ENCODE data around the gene NIPBL.

The NIPBL gene

DNA sequence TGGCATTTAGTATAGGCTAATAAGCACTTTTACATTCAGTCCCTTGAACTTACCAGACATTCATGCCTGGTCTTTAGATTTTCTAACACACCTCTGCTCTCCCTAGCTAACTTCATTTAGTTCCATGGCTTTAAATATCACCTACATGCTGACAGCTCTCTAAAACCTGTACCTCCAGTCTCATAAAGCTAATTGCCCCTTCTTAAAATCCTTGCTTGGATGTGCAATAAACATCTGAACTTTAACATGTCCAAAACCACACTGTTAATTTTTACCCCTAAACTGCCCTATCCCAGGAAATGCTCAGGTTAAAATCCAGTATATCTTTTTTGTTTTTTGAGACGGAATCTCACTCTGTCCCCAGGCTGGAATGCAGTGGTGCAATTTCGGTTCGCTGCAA, 232.8 kb downstream of the NIPBL start:
- DNase-seq = no peak
- TF ChIP-seq, protein P1, sequence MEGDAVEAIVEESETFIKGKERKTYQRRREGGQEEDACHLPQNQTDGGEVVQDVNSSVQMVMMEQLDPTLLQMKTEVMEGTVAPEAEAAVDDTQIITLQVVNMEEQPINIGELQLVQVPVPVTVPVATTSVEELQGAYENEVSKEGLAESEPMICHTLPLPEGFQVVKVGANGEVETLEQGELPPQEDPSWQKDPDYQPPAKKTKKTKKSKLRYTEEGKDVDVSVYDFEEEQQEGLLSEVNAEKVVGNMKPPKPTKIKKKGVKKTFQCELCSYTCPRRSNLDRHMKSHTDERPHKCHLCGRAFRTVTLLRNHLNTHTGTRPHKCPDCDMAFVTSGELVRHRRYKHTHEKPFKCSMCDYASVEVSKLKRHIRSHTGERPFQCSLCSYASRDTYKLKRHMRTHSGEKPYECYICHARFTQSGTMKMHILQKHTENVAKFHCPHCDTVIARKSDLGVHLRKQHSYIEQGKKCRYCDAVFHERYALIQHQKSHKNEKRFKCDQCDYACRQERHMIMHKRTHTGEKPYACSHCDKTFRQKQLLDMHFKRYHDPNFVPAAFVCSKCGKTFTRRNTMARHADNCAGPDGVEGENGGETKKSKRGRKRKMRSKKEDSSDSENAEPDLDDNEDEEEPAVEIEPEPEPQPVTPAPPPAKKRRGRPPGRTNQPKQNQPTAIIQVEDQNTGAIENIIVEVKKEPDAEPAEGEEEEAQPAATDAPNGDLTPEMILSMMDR (IDR thresholded peaks at IDR 0.05; ENCODE audit: low read depth, low read length) = no peak
- no peaks in the 10 kb centered on the region for H3K27me3 ChIP-seq
- H3K36me3 ChIP-seq = peaks cover 1% of the 10 kb centered on the region; the same call in 1 of the 2 replicates
- H3K4me3 ChIP-seq (ENCODE audit: low read depth, low read length) = no peak overlapping the region
- H3K9me3 ChIP-seq = no peaks in the 10 kb centered on the region
- H3K4me1 ChIP-seq = no peaks in the 10 kb centered on the region

DNA sequence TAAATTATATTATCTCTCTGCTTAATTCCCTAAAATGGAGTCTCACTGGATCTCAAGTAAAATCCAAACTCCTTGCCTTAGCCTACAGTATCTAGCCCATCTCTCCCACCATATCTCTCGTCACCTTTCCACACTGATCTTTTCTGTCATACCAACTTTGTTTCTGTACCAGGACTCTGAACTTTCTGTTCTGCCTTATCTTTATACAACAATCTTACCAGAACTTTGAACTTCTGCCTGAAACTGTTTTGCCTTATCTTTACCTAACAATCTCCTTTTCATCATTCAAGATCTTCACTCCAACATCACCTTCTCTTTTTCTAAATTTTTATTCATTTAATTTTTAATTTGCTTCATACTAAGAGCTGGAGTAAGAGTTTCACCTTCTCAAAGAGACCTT, 233.6 kb downstream of the NIPBL start:
- H3K36me3 ChIP-seq = peaks cover 4% of the 10 kb centered on the region
- H3K9me3 ChIP-seq = no peaks in the 10 kb centered on the region
- TF ChIP-seq, protein P1 (IDR thresholded peaks at IDR 0.05; ENCODE audit: low read depth, low read length) = no peak
- DNase-seq = no peak
- H3K27me3 ChIP-seq = no peaks in the 10 kb centered on the region
- H3K4me1 ChIP-seq = no peaks in the 10 kb centered on the region
- no peak overlapping the region for H3K4me3 ChIP-seq (ENCODE audit: low read depth, low read length)

DNA sequence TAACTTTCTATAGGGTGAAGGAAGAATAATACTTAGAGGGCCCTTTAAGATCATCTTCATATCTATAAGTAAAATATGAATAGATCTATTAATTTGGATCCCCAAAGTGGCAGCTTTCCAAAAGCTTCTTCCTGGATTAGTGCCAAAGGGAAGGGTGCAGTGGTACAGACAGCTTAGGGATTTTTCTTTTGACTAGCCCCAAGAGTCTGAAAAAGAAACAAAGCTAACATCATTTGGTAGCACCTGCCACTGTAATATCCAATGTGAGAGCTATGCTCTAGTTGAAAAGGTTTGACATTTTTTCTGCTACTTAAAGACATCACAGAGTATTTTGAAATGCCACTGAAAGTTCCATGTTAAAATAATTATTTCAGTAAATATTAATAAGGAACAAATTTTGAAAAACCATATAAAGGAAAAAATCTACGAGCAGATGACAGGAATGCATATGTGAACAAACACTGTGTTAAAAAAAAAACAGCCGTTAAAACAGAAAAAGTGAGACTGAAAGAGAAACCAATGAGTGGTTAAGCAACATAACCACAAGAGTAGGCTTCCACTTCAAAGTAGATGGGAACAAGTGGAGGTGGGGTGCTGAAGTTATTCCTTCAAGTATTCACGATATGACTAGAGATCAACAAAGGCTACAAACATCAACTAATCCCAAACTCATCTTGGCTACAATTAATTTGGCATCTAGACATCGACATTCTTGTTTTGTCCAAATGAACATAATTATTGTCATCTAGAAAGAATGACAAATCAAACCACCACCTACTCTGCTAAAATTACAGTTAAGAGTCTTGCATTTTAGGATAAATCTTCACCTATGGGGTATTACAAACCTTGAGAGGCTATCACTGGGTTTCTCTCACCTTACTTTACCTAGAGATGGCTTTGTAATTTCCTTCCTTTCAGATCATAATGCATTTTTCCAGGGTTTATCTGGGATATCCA, 235.1 kb downstream of the NIPBL start:
- peaks cover 4% of the 10 kb centered on the region for H3K36me3 ChIP-seq
- H3K4me1 ChIP-seq = no peaks in the 10 kb centered on the region
- H3K9me3 ChIP-seq = no peaks in the 10 kb centered on the region
- no peak overlapping the region for H3K4me3 ChIP-seq (ENCODE audit: low read depth, low read length)
- no peaks in the 10 kb centered on the region for H3K27me3 ChIP-seq
- TF ChIP-seq, protein P1 (IDR thresholded peaks at IDR 0.05; ENCODE audit: low read depth, low read length) = no peak
- DNase-seq = no peak

DNA sequence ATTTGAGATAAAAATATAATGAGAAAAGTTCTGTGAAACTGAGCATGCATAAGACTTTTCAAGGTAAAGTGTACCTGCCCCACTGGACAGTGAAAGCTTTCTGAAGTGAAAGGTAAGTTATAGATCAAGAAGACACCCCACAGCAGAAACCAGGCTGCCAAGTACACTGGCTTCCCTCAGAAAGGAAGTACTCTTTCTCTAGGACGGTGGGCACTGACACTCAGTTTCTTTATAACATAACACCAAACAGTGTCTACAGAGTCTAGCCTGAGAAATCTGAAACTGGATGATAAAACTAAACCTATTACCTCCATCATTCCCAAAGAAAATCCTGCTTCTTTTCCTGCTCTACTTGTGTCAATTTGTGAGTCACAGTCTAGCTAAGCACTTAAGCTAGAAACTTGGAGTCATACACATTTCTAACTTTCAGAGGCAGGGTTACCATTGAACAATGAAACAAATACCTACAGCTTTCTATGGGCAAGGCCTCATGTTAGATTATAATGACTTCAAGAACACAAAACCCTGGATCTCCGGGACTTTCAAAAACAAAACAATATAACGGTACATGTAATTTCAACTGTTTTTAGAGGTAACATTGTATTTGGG, 235.9 kb downstream of the NIPBL start:
- no peak overlapping the region for H3K4me3 ChIP-seq (ENCODE audit: low read depth, low read length)
- no peak for DNase-seq
- TF ChIP-seq, protein P1 (IDR thresholded peaks at IDR 0.05; ENCODE audit: low read depth, low read length) = no peak
- H3K36me3 ChIP-seq = peaks cover 4% of the 10 kb centered on the region
- H3K9me3 ChIP-seq = no peaks in the 10 kb centered on the region
- no peaks in the 10 kb centered on the region for H3K4me1 ChIP-seq
- H3K27me3 ChIP-seq = no peaks in the 10 kb centered on the region

All from BE2C (cell line).